Urinary bladder (tissue), 4 donors: ENCODE measurements around the gene BRCA1. TPM values are rescaled to one million over a fixed set of nuclear protein-coding genes. Genes with fewer than 3 reads are reported as not detected.
"Not testable (repeated sequence)": the region's sequence is repeated elsewhere in the genome, so short reads cannot be mapped to it uniquely, and the experiment has no call there.

Source experiments
- DNase-seq: peaks from one replicate; pipeline ENCODE4 v3.0.0-alpha.2; 2015; ENCODE audit errors: extremely low spot score
- H3K27ac ChIP-seq: one replicate; pipeline ENCODE4 v1.5.1; 2013; ENCODE audit warnings: low read depth, mild to moderate bottlenecking, moderate library complexity
- H3K36me3 ChIP-seq: one replicate; pipeline ENCODE4 v1.6.1; 2013; ENCODE audit warnings: mild to moderate bottlenecking, moderate library complexity; ENCODE audit not compliant: insufficient read depth
- H3K4me1 ChIP-seq: one replicate; pipeline ENCODE4 v1.6.1; 2013; ENCODE audit warnings: mild to moderate bottlenecking, moderate library complexity; ENCODE audit not compliant: insufficient read depth
- H3K4me3 ChIP-seq: one replicate; pipeline ENCODE4 v1.5.1; 2013; ENCODE audit warnings: low read depth, low read length
- WGBS: extraction: QIAGEN DNeasy Blood & Tissue Kit; methylation state at CpG from one replicate; pipeline ENCODE4 v1.1.7; 2013; 5-methylcytosine and 5-hydroxymethylcytosine counted together
- polyA plus RNA-seq: library from polyadenylated mRNA; stranded (reverse); fragments of 200-250 nt; gene quantifications from one replicate; pipeline ENCODE4 v1.2.3, GENCODE V29; 2013
- small RNA-seq: library from RNA; depleted of rRNA; stranded (forward); fragments of <200 nt; gene quantifications from one replicate; pipeline ENCODE3, GENCODE V24; 2014
- total RNA-seq: library from RNA; depleted of rRNA; stranded (reverse); fragments of >200 nt; gene quantifications from one replicate; pipeline ENCODE4 v1.2.3, GENCODE V29; 2014
- donor health status: healthy with polysubstance abuse.
- donor health status: healthy.

Gene BRCA1
- total and polyA plus RNA-seq, 2 donors = 3.5 to 23.3 TPM

DNA sequence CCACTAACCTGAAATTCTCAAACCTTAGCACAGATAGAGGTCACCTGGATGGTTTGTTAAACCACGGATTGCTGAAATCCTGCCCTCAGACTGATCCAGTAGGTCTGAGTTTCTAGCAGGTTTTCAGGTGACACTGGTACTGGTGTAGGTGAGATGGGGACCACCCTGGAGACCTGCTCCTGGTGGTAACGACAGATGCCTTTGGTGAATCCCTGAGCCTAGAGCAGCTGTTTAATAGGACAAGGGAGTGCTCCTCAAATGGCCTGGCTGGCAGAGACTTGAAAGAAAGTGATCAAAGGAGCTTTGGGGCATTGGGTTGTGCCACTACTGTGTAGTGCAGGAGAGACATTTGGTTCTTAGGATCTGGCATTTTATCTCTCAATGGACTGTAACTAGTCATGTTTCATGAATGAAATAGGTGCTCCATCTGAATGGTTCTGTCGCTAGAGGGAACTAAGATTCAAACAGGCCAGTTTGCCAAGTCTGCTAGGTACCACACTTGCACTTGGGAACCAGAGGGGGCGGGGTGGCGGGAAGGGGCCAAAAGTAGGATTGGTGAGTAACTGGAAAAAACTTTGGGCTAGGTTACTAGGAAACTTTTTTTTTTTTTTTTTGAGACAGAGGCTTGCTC lies 121.5 kb downstream of the BRCA1 start:
- 82% methylated on average over 5 of the region's 5 CpGs for WGBS
- Histone ChIP-seq H3K36me3 (peaks cover 2% of the 10 kb centered on the region), H3K4me3 (no peak overlapping the region), H3K4me1 (no peaks in the 10 kb centered on the region), H3K27ac (no peak overlapping the region)
- DNase-seq = no peak

- not testable (repeated sequence) for DNase-seq, H3K36me3 ChIP-seq, H3K4me3 ChIP-seq, H3K4me1 ChIP-seq, H3K27ac ChIP-seq
- WGBS = 94% methylated on average over 13 of the region's 13 CpGs
These were observed 124.3 kb downstream of the BRCA1 start for GRCh38 chr17:43000894-43001293.

- 12% methylated on average over 10 of the region's 10 CpGs for WGBS
- peaks cover 2% of the 10 kb centered on the region for H3K36me3 ChIP-seq
These were observed 126.1 kb downstream of the BRCA1 start for GRCh38 chr17:42999003-42999525.

GRCh38 chr17:42997984-42998938 lies 126.9 kb downstream of the BRCA1 start, which contains the start of gene RPL27:
Gene RPL27 (plus strand): TSS chr17:42998419. CDS start chr17:42998751, 332 bp downstream.
- Histone ChIP-seq H3K4me1 (no peaks in the 10 kb centered on the region), H3K36me3 (peaks cover 2% of the 10 kb centered on the region), H3K4me3 (peak within 1 kb of the TSS; percentile 55), H3K27ac (peak within 1 kb of the TSS; percentile 90)
- under 1% methylated on average over 49 of the region's 49 CpGs for WGBS
- peak; percentile 99 for DNase-seq

More at GRCh38 chr17:42999003-42999525, 126.1 kb downstream of the BRCA1 start:
- H3K4me1 ChIP-seq = no peaks in the 10 kb centered on the region
- peak overlapping the region; percentile 55 for H3K4me3 ChIP-seq
- H3K27ac ChIP-seq = peak overlapping the region; percentile 90
- no peak for DNase-seq

DNA sequence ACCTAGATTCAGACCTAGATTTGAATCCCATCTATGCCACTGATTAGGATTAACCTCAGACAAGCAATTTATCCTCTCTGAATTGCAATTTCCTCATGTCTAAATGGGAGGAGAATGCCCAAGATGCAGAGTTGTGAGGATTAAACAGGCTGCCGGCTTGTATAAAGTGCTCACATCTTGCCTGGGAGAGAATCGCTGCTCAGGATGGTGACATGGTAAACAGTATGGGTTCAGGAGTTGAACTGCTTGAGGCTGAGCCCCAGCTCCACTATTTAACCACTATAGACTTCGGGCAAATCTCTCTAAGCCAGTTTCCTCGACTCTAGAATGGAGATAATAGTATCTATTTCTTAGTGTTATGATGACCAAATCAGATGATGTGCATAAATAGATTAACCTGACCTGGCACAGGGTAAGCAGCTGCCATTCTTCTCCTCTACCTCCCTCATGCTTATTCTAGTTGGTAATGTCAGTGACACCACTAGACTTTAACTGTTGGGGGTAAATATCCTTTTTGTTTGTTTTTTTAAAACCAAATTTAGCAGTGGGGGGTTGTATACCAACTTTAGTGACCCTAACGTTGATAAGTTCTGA lies 127.7 kb downstream of the BRCA1 start:
- Histone ChIP-seq H3K4me1 (no peaks in the 10 kb centered on the region), H3K27ac (no peak overlapping the region), H3K36me3 (peaks cover 2% of the 10 kb centered on the region), H3K4me3 (no peak overlapping the region)
- DNase-seq = no peak
- WGBS = 8% methylated on average over 5 of the region's 5 CpGs

Small RNAs within 50 kb of the gene (small RNA-seq; reads per million reads assigned to genes)
- gene AC060780.2 (not detected), gene AC060780.3 (not detected), gene AC135721.1 (not detected)

Other genes starting within 250 kb of the BRCA1 start
- gene G6PC1, start 224.6 kb downstream of the BRCA1 start, total RNA-seq = not detected
- 0.15 TPM for gene G6PC1, start 224.6 kb downstream of the BRCA1 start, polyA plus RNA-seq
- gene AARSD1, start 160.9 kb downstream of the BRCA1 start, total RNA-seq = 20.6 TPM
- gene AARSD1, start 160.9 kb downstream of the BRCA1 start, polyA plus RNA-seq = 36.2 TPM
- 6.8 TPM for gene PTGES3L, start 145.3 kb downstream of the BRCA1 start, total RNA-seq
- gene PTGES3L, start 145.3 kb downstream of the BRCA1 start, polyA plus RNA-seq = 18.6 TPM
- gene RUNDC1, start 144.8 kb downstream of the BRCA1 start, total RNA-seq = 9.9 TPM
- gene RUNDC1, start 144.8 kb downstream of the BRCA1 start, polyA plus RNA-seq = 12.3 TPM
- gene RPL27, start 126.9 kb downstream of the BRCA1 start, total RNA-seq = 1,142 TPM
- 3,115 TPM for gene RPL27, start 126.9 kb downstream of the BRCA1 start, polyA plus RNA-seq
- 11.4 TPM for gene IFI35, start 118.6 kb downstream of the BRCA1 start, total RNA-seq
- gene IFI35, start 118.6 kb downstream of the BRCA1 start, polyA plus RNA-seq = 34.8 TPM
- gene VAT1, start 103.0 kb downstream of the BRCA1 start, total RNA-seq = 40.3 TPM
- gene VAT1, start 103.0 kb downstream of the BRCA1 start, polyA plus RNA-seq = 175 TPM
- gene RND2, start 100.1 kb downstream of the BRCA1 start, total RNA-seq = 1.6 TPM
- gene RND2, start 100.1 kb downstream of the BRCA1 start, polyA plus RNA-seq = 1.5 TPM
- 95.9 TPM for gene NBR1, start 45.9 kb upstream of the BRCA1 start, total RNA-seq
- 65.1 TPM for gene NBR1, start 45.9 kb upstream of the BRCA1 start, polyA plus RNA-seq
- 10.7 TPM for gene TMEM106A, start 86.5 kb upstream of the BRCA1 start, total RNA-seq
- 4.4 TPM for gene TMEM106A, start 86.5 kb upstream of the BRCA1 start, polyA plus RNA-seq
- gene CCDC200, start 103.3 kb upstream of the BRCA1 start, total RNA-seq = not detected
- gene CCDC200, start 103.3 kb upstream of the BRCA1 start, polyA plus RNA-seq = not detected
- gene RNU2-1, start 108.6 kb upstream of the BRCA1 start, total RNA-seq = not detected
- not detected for gene RNU2-1, start 108.6 kb upstream of the BRCA1 start, polyA plus RNA-seq